Activated T-helper 1 cell treated with Interleukin-2 at 50 U/mL for 16 hours (primary cell): ENCODE results near the gene UBE2E1.

ENCODE experiments used
- DNase-seq: peaks from one replicate; pipeline ENCODE4 v3.0.0-alpha.2; 2020; ENCODE audit warnings: low read depth

The UBE2E1 gene

DNA sequence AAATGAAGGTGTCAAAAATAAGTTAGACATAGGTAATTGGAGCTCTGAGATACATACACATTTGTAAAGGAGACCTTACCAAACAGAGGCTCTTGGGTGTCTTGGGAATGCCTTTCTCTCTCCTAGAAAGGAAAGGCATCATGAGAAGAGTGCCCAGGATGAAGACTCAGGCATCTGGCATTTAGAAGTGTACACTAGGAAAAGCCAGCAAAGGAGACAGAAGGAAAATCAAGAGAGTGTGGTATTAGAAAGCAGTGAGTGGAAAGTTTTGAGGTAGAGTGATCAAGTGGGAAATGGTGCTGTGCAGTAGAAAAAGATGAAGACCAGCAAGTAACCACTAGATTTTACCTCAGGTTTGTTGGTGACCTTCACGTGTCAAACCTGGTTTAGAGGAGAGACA is 16.1 kb downstream of the UBE2E1 start:
- DNase-seq, result no peak

DNA sequence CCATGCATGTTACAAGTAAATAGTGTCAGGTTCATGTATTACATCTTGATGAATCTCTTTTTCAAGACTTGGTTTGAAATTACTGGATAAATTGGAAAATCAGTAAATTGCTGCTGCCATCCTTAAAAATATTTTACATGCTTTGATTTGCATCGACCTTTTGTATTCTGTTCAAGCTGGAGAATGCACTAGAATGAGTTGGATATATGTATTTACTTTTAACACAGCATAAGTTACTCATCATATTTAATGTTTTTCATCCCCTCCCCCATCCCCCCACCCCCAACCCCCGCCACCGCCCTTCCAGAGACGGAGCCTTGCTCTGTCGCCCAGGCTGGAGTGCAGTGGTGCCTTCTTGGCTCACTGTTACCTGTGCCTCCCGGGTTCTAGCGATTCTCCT is 16.8 kb downstream of the UBE2E1 start:
- DNase-seq, result no peak

DNA sequence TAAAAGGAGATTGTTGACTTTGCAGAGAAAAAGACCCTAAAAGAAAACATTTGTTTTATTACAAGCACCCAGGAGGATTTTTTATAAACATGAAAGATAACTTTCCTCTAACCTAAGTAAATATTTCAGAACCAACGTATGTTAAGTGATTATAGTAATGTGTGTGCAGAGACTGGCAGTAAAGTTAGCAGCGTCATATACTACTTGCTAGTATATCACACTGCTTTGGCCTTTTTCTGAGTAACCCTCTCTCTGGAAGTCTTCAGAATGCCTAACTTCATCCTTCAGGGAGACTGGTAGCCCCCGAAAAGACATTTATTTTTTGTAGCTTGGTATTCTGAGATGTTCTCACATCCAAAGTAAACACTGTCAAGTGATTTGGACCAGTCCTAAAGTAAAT is 17.9 kb downstream of the UBE2E1 start:
- no peak for DNase-seq

DNA sequence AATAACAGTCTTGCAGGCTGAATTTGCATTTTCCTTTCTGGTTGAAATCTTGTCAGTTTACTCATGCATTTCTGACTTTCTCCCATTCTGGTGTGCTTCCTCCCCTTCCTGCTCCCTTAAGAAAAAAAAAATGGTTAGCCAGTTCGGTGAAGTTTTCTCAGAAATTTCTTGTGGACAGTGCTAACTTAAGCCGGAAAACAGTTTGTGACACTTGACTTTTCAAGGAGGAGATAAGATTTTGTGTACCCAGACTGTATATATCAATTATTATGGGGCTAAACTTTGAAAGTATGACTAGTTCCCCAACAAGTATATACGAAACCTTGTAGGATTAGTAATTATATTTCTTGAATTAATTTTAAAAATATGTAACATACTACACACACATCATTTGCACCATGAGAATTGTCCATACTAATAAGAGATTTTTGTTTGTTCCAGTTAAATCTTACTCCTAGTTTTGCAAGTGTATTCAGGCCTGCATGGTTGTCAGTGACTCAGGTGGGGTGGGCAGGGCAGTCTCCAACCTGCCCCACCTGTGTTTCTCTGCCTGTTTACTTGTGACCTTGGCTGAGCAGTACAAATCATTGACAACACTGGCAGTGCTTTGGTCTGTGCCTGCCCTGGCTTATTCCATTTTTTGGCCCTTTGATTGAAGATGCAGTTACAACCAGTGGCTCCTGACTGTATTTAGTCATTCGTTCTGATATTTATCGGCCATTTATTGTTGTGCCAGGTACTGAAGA is 19.1 kb downstream of the UBE2E1 start:
- DNase-seq, result no peak

DNA sequence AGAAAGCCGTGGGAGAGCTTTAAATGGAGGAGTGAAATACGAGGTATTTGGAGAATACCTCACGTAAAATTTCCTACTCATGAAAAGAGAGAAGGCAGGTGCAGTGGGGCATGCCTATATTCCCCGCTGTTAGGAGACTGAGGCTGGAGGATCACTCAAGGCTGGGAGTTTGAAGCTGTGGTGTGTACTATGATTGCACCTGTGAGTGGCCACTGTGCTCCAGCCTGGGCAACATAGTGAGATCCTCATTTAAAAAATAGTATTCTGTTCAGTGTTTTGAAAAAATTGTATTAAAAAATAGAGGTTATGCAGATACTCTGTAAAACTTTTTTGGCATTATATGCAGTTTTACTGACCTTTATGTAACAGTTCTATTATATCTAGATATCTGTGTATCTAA is 20.0 kb downstream of the UBE2E1 start:
- DNase-seq, result no peak

DNA sequence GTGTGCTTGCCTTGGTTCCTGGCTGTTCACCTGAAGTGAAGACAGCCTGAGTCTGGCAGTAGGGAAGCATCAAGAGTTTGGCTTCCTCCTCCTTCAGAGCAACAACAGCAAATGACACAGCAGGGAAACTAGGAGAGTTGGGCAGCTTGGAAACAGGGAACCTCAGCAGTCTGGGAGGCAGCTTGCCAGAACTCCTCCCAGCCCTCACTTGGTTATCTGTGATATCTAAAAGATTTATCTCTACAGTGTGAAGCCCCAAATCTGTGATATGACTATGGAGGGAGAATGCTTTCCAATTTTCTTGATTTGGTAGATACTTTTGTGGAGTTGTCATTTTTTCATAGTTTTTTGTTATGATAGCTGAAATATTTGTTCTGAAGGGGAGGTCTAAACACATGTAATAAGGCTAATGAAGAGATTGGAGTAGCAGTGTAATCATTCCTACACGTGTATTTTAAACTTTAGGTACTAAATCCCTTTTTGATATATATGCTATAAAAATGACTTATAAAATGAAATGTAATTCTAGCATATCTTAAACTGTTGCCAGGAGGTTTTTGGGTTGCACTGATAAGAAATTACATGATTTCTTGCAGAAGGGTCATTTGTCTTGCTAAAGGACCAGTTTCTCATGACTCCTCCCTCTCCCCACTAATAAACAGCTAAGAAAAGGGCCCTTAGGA is 20.8 kb downstream of the UBE2E1 start:
- no peak for DNase-seq

DNA sequence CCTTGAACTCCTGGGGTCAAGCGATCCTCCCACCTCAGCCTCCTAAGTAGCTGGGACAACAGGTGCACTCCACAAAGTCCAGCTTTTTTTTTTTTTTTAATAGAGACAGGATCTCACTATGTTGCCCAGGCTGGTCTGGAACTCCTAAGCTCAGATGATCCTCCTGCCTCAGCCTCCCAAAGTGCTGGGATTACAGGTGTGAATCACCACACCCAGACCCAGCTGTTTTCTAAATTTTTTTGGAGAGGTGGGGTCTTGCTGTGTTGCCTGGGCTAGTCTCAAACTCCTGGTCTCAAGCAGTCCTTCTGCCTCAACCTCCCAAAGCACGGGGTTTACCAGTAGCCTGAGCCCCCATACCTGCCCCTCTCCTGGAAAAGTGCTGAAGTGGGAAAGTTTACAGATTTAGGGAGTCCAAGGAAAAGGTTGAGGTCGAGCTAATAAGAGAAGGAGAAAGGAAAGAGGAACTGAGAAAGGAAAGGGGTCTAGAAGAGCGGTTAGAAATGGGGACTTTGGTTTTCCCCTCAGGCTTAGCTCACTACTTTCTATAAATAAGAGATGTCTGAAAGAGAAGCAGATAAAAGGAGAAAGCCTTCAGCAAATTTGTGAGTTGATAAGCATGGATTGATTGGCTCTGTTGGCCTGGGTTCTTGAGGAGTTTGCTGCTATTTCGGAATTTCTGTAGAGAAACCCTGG is 23.6 kb downstream of the UBE2E1 start:
- DNase-seq, result no peak

DNA sequence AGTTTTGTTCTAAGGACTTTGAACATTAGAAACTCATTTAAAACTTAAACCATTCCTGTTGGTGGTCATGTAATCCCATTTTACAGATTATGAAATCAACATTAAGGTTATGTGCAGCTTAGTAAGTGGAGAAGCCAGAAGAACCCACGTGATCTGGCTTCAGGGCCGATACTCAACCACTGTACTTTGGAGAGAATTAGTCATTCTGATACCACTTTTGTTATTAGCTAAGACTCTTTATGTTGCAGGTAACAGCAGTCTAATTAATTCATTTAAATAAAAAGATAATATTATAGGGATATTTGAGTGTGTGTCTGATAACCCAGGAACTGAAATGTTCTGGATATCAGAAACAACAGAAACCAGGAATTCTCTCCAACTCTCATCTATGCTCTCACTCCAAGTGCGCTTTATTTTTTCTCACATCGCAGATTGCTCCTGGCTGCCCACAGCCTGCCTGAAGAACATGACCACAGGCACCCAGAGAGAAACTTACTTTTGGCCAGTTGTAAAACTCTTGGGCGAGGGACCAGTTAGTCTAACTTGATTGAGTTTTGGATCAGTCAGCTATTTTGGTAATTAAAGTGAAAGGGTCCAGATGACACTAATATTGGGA is 25.2 kb downstream of the UBE2E1 start:
- DNase-seq, result no peak

DNA sequence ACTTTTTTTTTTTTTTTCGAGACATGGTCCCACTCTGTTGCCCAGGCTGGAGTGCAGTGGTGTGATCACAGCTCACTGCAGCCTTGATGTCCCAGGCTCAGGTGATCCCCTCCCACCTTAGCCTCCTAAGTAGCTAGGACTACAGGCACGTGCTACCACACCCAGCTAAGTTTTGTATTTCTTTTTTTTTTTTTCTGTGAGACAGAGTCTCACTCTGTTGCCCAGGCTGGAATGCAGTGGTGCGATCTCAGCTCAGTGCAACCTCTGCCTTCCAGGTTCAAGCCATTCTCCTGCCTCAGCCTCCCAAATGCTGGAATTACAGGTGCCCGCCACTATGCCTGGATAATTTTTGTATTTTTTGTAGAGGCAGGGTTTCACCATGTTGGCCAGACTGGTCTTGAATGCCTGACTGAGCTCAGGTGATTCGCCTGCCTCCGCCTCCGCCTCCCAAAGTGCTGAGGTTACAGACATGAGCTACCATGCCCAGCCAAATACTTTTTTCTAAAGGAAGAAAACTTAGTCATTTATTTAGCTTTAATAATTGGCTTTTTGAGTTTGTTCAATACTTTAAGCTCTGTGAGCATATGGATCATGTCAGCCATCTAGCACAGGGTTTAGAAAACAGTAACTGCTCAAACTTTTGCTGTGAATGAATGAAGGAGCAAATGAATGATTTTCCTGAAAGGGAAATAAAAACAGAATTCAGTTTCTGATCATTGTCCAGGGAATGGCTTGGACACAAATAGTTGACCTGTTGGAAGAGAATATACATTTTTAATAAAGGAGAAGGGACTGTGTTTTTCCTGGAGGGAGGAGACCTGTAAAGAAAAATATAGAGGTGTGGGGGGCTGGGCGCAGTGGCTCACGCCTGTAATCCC is 26.0 kb downstream of the UBE2E1 start:
- no peak for DNase-seq

DNA sequence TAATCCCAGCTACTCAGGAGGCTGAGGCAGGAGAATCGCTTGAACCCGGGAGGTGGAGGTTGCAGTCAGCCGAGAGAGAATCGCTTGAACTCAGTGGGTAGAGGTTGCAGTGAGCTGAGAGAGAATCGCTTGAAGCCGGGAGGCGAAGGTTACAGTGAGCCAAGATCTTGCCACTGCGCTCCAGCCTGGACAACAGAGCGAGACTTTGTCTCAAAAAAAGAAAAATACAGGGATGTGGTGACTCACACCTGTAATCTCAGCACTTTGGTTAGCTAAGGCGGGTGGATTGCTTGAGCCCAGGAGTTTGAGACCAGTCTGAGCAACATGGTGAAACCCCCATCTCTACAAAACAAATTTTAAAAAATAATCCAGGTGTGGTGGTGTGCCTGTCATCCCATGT is 26.8 kb downstream of the UBE2E1 start:
- no peak for DNase-seq

DNA sequence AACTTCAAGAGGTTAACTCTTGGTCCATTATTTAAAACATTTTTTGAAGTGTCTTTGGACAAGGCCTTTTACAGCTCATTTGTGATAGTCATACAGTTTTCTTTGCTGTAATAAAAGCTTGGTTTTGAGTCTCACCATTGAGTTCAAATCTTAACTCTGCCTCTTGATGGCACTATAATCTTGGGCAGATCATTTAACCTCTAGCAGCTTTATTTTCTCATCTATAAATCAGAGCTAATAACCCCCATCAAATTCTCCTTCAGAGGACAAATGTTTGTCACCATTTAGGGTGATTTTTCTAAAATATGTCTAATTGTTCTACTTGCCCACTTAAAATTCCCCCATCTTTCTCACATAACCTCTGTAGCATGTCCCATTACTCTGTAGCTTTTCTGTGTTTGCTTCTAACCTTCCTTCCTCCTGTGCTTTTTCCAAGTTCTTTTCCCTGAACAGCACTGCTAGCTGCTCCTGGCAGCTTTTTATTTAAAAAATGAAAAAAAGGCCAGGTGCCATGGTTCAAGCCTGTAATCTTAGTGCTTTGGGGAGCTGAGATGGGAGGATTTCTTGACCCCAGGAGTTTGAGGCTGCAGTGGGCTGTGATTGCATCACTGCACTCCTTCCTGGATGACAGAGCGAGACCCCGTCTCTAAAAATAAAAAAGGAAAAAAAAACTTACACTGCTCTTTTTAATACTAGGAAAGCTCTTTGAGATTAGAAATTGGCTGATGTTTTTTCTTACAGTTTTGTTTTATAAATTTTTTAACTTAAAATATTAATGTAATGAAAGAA is 28.5 kb downstream of the UBE2E1 start:
- DNase-seq, result no peak

DNA sequence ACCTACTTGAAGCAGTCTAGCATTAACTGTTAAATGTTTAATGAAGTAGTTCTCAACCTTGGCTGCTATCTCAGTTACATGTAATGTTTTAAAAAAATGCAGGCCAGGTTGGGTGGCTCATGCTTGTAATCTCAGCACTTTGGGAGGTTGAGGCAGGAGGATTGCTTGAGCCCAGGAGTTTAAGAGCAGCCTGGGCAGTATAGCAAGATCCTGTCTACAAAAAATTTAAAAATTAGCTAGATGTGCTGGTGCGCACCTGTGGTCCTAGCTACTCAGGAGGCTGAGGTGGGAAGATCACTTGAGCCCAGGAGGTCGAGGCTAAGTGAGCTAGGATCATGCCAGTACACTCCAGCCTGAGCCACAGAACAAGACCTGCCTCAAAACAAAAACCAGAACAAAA is 29.3 kb downstream of the UBE2E1 start:
- no peak for DNase-seq

DNA sequence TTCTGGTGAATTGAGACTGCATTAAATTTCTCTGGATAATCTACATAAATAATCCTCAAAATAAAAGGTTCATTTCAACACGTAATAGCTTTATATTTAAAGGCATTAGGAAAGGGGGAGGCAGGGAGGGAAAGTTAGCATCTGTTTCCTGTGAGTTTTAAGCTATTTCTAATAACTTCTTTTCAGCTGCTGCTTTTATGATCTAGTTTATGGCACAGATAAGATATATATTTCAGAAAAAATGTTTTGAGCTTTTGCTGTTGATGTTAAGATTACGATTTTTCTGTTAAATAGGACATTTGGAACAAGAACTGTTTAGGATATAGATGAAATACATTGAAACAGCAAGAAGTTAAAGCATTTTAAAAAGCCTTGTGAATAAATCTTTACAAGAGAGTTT is 30.0 kb downstream of the UBE2E1 start:
- no peak for DNase-seq

DNA sequence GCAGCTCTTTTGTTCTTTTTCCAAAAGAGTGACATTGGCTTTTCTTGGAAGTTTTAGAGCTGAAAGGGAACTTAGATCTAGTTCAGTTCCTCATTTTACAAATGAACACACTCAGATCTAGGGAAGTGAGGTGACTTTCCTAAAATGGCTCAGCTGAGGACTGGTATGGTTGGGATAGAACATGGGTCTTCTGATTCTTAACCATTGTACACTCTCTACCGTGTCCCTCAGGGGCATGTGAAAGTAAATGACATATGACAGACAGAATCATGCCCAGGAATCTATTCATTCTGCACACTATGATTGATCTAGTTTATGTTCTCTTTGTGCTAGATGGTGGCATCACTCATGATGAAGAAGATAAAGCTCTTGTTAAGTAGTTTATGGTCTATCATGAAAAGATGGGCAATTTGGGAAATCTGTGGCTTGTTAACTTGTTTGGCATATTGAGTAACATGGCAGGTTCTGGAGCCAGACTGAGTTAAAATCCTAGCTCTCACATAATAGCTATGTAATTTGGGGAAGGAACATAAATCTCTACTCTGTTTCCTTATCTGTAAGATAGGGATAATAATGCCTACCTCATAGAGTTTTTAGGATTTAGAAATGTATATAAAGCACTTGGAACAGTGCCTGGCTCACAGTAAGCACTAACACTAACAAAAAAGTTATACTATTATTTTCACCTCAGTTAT is 30.9 kb downstream of the UBE2E1 start:
- DNase-seq, result no peak

DNA sequence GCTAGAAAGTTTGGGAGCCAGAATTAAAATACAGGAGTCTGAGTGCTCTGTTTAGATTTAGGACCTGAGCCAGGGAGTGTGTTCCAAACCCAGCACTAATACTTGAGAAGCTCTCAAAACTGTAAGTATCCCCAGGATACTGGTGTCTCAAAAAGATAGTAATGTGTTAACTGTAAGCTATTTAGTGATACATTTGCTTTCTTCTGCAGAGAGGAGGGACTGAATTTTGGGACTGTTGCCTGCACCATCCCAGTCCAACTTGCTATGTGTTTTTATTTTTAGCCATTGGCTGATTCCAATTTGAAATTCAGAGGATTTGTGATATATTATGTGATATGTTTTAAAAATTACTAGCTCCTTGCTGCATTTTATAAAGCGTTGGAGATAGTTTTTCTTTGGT is 31.5 kb downstream of the UBE2E1 start:
- DNase-seq, result no peak

DNA sequence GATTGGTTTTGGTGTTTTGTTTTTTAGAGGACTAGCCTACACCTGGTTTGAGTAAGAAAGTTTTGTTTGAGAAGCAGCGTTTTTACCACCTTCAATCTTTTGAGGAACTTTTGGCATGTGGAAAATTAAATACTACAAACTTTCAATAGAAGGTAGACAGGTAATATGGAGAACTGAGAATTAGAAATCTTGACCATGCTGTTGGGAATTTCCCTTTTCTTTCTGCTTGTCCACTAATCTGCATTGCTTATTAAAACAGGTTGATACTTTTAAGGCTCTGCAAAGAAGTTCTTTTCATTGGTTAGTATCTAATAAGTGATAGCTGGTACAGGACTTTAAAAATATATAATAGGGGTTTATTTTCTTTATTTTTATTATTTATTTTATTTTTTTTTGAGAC is 31.9 kb downstream of the UBE2E1 start:
- no peak for DNase-seq

DNA sequence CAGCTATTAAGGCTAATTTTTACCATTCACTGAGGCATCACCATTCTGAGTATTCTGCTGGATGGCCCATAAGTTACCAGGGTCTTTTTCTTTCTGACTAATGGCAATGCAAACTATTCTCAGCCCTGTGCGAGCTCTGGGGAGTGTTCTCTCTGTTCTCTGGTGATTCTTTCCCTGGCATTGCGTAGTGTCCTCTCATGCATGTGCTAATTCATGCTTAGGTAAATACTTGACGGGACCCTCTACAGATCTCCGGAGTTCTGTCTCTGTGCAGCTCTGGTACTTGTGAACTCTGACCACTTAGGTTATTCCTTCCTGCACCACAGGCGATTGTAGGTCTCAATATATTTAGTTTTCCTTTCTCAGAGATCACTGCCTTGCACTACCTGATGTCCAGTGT is 34.8 kb downstream of the UBE2E1 start:
- DNase-seq, result no peak

DNA sequence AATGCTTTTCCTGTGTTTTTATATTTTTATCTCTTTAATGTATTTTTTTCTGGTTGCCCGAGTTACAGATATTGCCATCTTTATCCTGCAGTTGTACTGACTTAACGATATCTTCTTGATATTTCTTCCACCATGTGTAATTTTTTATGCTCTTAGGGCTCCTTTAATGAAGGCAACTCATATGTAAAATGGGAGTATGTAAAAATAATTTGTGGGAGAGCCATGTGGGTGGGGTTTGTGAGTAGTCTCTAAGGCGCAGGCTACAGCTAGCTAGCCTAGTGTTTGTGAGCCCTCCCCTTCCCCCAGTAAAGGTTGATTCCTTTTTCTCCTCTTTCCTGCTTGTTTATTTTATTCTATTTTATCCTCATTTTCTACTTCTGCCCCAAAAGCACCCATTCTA is 38.1 kb downstream of the UBE2E1 start:
- DNase-seq, result no peak

DNA sequence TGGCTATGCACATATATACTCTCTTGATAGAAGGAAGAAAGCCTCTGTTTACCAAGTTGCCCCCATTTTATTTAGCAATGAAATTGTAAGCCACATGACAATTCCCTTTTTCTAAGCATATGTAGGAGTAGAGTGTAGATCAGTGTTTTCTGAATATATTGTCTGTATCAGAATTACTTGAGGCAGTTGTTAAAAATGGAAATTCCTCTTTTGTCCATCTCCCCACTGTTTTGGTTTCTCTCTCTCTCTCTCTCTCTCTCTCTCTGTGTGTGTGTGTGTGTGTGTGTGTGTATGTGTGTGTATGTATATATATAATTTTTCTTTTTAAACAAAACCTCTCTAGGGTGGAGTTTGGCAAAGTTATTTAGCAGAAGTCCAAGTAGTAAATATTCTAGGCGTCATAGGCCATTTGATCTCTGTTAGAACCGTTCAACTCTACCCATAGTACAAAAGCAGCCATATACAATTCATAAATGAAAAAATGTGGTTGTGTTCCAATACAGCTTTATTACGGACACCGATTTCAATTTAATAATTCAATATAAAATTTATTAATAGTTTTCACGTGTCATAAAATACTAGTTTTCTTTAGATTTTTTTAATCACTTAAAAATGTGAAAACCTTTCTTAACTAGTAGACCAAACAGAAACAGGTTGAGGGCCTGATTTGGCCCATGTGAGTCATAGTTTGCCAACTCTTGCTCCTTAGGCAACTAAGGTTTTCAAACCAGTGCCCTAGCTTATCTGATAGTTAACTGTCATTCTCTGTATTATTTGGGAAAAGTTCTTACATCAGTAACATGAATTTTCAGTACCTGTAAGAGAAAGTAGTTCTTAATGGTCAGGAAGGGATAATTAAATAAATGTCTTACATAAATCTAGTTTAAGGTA is 39.8 kb downstream of the UBE2E1 start:
- DNase-seq, result no peak
